GM12878 (cell line): ENCODE data around the gene VPS16. TPM values are rescaled to one million over a fixed set of nuclear protein-coding genes. Genes with fewer than 3 reads are reported as not detected.

Experiments used
- ATAC-seq: fragments of 200-7000 bp; cut with Tn5 transposase; 3 replicates; pipeline ENCODE4 v1.9.1; 2020; ENCODE audit warnings: mild to moderate bottlenecking, moderate library complexity
- BruUV-seq: library from RNA; stranded (reverse); fragments of 400-500 nt; replicated peaks from 2 replicates; lab custom pipeline; 2021; lab: Mats Ljungman, UMichigan
- CTCF ChIA-PET: fragments of 300-600 bp; sonication (Branson Sonifier 250); formaldehyde crosslinking; extraction: SDS; loops from one replicate; lab custom pipeline; 2021; ENCODE audit warnings: inconsistent platforms; lab: Yijun Ruan, JAX
- POLR2A ChIA-PET: fragments of 350-600 bp; formaldehyde crosslinking; extraction: SDS; loops from one replicate; lab custom pipeline; 2021; ENCODE audit warnings: inconsistent platforms; lab: Charles Lee
- RAD21 ChIA-PET: fragments of 300-600 bp; sonication (Branson Sonifier 250); formaldehyde crosslinking; loops from one replicate; lab custom pipeline; 2023; ENCODE audit warnings: antibody characterized with exemption; ENCODE audit not compliant: unreplicated experiment; lab: Charles Lee
- SMC1A ChIA-PET: fragments of 300-600 bp; sonication (Branson Sonifier 250); formaldehyde crosslinking; loops from one replicate; lab custom pipeline; 2023; ENCODE audit not compliant: unreplicated experiment, uncharacterized antibody; lab: Charles Lee
- DNase-seq: peaks from one replicate; pipeline ENCODE4 v3.0.0-alpha.2; 2011; ENCODE audit warnings: low read depth, low spot score
- FAIRE-seq: peaks from 3 replicates; lab custom pipeline; 2011; peaks lifted over from hg19 to GRCh38; lab: Jason Lieb, UNC
- H2AFZ ChIP-seq: 2 replicates; pipeline ENCODE4 v1.6.0; 2011; ENCODE audit warnings: low read depth, low read length, control low read depth; ENCODE audit not compliant: control insufficient read depth
- H3K27ac ChIP-seq: 2 replicates; pipeline ENCODE4 v1.5.1; 2011; ENCODE audit warnings: control low read depth; ENCODE audit not compliant: control insufficient read depth, insufficient read depth
- H3K27me3 ChIP-seq, 2 experiments: replicated peaks in 1 of 2; 2 replicates each; pipeline versions ENCODE4 v1.6.0 to v1.6.1; 2011; ENCODE audit warnings: low read length in 1 of 2; ENCODE audit not compliant: control insufficient read depth in 2 of 2, insufficient read depth in 2 of 2
- H3K36me3 ChIP-seq, 2 experiments: 2 replicates each; pipeline ENCODE4 v1.5.1; 2011; ENCODE audit warnings: low read length in 1 of 2; ENCODE audit not compliant: control insufficient read depth in 2 of 2, insufficient read depth in 2 of 2
- H3K4me1 ChIP-seq: 2 replicates; pipeline ENCODE4 v1.6.1; 2011; ENCODE audit warnings: mild to moderate bottlenecking, low read length, moderate library complexity, mixed read lengths; ENCODE audit not compliant: control insufficient read depth, insufficient read depth
- H3K4me2 ChIP-seq: 2 replicates; pipeline ENCODE4 v1.6.0; 2011; ENCODE audit warnings: control low read depth; ENCODE audit not compliant: control insufficient read depth, insufficient read depth
- H3K4me3 ChIP-seq: fragments of 200-600 bp; sonication (generic); 2 replicates; pipeline ENCODE4 v1.5.1; 2016
- H3K79me2 ChIP-seq: 2 replicates; pipeline ENCODE4 v1.6.0; 2011; ENCODE audit warnings: low read length; ENCODE audit not compliant: control insufficient read depth, insufficient read depth
- H3K9ac ChIP-seq: 2 replicates; pipeline ENCODE4 v1.8.0; 2011; ENCODE audit warnings: low read length, control low read depth, mixed read lengths; ENCODE audit not compliant: control insufficient read depth, insufficient read depth
- H3K9me3 ChIP-seq: replicated peaks from 3 replicates; pipeline ENCODE4 v1.5.1; 2011; ENCODE audit warnings: mild to moderate bottlenecking, low read length; ENCODE audit not compliant: control insufficient read depth, insufficient read depth
- H4K20me1 ChIP-seq: 2 replicates; pipeline ENCODE4 v1.6.0; 2011; ENCODE audit not compliant: control insufficient read depth, insufficient read depth
- BMI1 ChIP-seq: fragments of 450-650 bp; IDR thresholded peaks from 2 replicates; pipeline ENCODE4 v1.6.1; 2016; ENCODE audit warnings: mild to moderate bottlenecking, moderate library complexity, borderline replicate concordance
- EED ChIP-seq: sonication (generic); IDR thresholded peaks from 2 replicates; pipeline ENCODE4 v1.6.1; 2016; ENCODE audit warnings: antibody characterized with exemption, low read depth
- ESRRA ChIP-seq: IDR thresholded peaks from 2 replicates; pipeline ENCODE4 v1.6.1; 2012; ENCODE audit warnings: mild to moderate bottlenecking, low read length, improper control_type of control experiment
- KDM1A ChIP-seq: fragments of 200-600 bp; sonication (generic); IDR thresholded peaks from 2 replicates; pipeline ENCODE4 v1.6.1; 2016; ENCODE audit warnings: borderline replicate concordance
- MYC ChIP-seq: IDR thresholded peaks from 2 replicates; pipeline ENCODE4 v1.6.1; 2011; ENCODE audit warnings: mild to moderate bottlenecking, low read length, moderate library complexity, inconsistent platforms; ENCODE audit not compliant: insufficient read depth, insufficient replicate concordance, insufficient read length, severe bottlenecking
- NBN ChIP-seq: fragments of 450-650 bp; IDR thresholded peaks from 2 replicates; pipeline ENCODE4 v1.6.1; 2016
- POLR2AphosphoS5 ChIP-seq: IDR thresholded peaks from 2 replicates; pipeline ENCODE4 v1.6.1; 2011; ENCODE audit warnings: mild to moderate bottlenecking, low read length, inconsistent platforms
- RAD51 ChIP-seq: fragments of 450-650 bp; IDR thresholded peaks from 2 replicates; pipeline ENCODE4 v1.6.1; 2016; ENCODE audit warnings: moderate library complexity, mild to moderate bottlenecking, inconsistent platforms
- SREBF2 ChIP-seq: IDR thresholded peaks from 2 replicates; pipeline ENCODE4 v1.6.1; 2012; ENCODE audit warnings: mild to moderate bottlenecking, low read length
- TBL1XR1 ChIP-seq: IDR thresholded peaks from 2 replicates; pipeline ENCODE4 v1.6.1; 2012; ENCODE audit warnings: low read depth, low read length, improper control_type of control experiment
- TCF7 ChIP-seq: IDR thresholded peaks from 2 replicates; pipeline ENCODE4 v1.6.1; 2014; ENCODE audit warnings: antibody characterized with exemption, borderline replicate concordance
- ZBED1 ChIP-seq: IDR thresholded peaks from 2 replicates; pipeline ENCODE4 v1.6.1; 2016; ENCODE audit warnings: borderline replicate concordance
- WGBS: methylation state at CpG from one replicate; pipeline ENCODE4 v1.1.6; 2016; ENCODE audit warnings: low lambda C conversion rate; ENCODE audit not compliant: insufficient replicate concordance, insufficient coverage; ENCODE audit errors: missing lambda C conversion rate; 5-methylcytosine and 5-hydroxymethylcytosine counted together
- in situ Hi-C: fragments of 300-500 bp; cut with MboI; formaldehyde crosslinking; loops from 9 replicates; pipeline ENCODE4 v1.14.3; 2018; ENCODE audit warnings: mixed read lengths
- intact Hi-C: fragments of 100-400 bp; cut with micrococcal nuclease; formaldehyde crosslinking; loops from one replicate; pipeline ENCODE4 v1.14.2; 2022; ENCODE audit not compliant: unreplicated experiment
- polyA plus RNA-seq, 11 experiments: library from polyadenylated mRNA; depleted of rRNA in 4 of 11; unstranded in 6 of 11; stranded (reverse) in 5 of 11; fragments of >200 nt; fragmentation: Nextera tagmentation in 4 of 11; fragmentation: Illumina TruSeq in 1 of 11; extraction: Ambion mirVana in 4 of 11; extraction: Trizol in 1 of 11; gene quantifications; 1 replicate in 1 of 11; 2 replicates in 10 of 11; pipeline versions ENCODE4 v1.2.1 to v1.2.3, GENCODE V29; 2011 to 2016; ENCODE audit warnings: inconsistent platforms in 2 of 11, missing spikeins in 2 of 11, low read depth in 1 of 11
- total RNA-seq, 4 experiments: library from RNA; depleted of rRNA in 3 of 4; stranded (reverse); fragments of >200 nt in 3 of 4; fragmentation: Illumina TruSeq in 1 of 4; extraction: Trizol in 1 of 4; gene quantifications; 2 replicates each; pipeline versions ENCODE4 v1.2.1 to v1.2.3, GENCODE V29; 2013 to 2021
- TF ChIP-seq, protein P1 (sequence below): fragments of 450-650 bp; IDR thresholded peaks from 2 replicates; pipeline ENCODE4 v1.6.1; 2017; ENCODE audit warnings: mild to moderate bottlenecking, moderate library complexity
- TF ChIP-seq, protein P2 (sequence below): fragments of 450-650 bp; IDR thresholded peaks from 2 replicates; pipeline ENCODE4 v1.6.1; 2016; ENCODE audit warnings: mild to moderate bottlenecking, moderate library complexity, borderline replicate concordance
- TF ChIP-seq, protein P3 (sequence below): fragments of 450-650 bp; IDR thresholded peaks from 2 replicates; pipeline ENCODE4 v1.6.1; 2017; ENCODE audit warnings: mild to moderate bottlenecking, low read depth, inconsistent platforms; ENCODE audit not compliant: poor library complexity, severe bottlenecking

The VPS16 gene
- total and polyA plus RNA-seq, 10 of the 15 experiments (the other 5 are each of a cell fraction or from before 2014, with no cell fraction given): 8.4 to 37.5 (median 26.4) TPM

DNA sequence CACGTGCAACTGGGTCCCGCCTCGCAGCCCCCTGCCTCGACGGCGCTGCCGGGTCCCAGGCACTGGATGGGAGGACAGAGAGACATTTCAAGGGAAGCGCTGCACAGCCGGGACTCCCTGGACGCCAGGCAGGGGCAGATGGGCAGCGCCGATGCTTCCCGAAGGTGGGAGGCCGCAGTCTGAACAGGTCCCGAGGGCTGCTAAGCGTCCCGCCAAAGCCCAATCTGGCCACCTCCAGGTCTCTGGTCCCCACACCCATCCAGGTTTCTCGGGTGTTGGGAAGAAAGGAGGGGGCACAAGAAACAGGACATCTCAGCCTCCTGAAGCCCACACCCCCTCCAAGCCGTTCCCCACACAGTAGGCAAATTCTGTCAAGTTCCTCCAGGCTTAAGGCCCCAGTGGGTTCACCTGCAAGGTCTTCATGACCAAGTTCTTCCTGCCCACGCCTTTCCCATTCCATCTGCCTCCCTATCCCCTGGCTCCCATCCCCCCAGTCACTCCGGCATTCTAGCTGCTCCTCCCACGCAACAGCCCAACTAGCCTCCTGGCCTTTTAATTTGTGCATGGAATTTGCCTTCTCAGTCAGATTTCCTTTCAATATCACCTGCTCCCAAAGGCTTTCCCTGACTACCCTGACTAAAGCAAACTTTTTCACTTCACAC lies 34.7 kb upstream of the VPS16 start:
- ChIA-PET RAD21 (no interaction called here), SMC1A (no interaction called here), CTCF (no interaction called here), POLR2A (no interaction called here)
- H3K4me3 ChIP-seq: no peak overlapping the region
- FAIRE-seq (no peak), DNase-seq (no peak), ATAC-seq (no peak)
- no TSS peak for BruUV-seq
- no peak overlapping the region for H2AFZ ChIP-seq
- H3K79me2 ChIP-seq: no peaks in the 10 kb centered on the region
- H3K4me1 ChIP-seq: no peaks in the 10 kb centered on the region
- no peak overlapping the region for H3K4me2 ChIP-seq
- 38% methylated on average over 22 of the region's 22 CpGs for WGBS
- peaks cover 5 to 18% of the 10 kb centered on the region in 2 experiments for H3K27me3 ChIP-seq
- no peaks in the 10 kb centered on the region for H3K36me3 ChIP-seq
- no peaks in the 10 kb centered on the region for H3K9me3 ChIP-seq
- H4K20me1 ChIP-seq: no peaks in the 10 kb centered on the region
- no peak overlapping the region for H3K27ac ChIP-seq
- intact Hi-C loops: no loop called here
- no peak overlapping the region for H3K9ac ChIP-seq
- in situ Hi-C loops: no loop called here
- TF ChIP-seq EED (no peak), ZBED1 (no peak), RAD51 (no peak), MYC (no peak), TBL1XR1 (no peak), SREBF2 (no peak), NBN (no peak), BMI1 (no peak), KDM1A (no peak), TCF7 (no peak), ESRRA (no peak), POLR2AphosphoS5 (no peak)
- TF ChIP-seq, protein P1, sequence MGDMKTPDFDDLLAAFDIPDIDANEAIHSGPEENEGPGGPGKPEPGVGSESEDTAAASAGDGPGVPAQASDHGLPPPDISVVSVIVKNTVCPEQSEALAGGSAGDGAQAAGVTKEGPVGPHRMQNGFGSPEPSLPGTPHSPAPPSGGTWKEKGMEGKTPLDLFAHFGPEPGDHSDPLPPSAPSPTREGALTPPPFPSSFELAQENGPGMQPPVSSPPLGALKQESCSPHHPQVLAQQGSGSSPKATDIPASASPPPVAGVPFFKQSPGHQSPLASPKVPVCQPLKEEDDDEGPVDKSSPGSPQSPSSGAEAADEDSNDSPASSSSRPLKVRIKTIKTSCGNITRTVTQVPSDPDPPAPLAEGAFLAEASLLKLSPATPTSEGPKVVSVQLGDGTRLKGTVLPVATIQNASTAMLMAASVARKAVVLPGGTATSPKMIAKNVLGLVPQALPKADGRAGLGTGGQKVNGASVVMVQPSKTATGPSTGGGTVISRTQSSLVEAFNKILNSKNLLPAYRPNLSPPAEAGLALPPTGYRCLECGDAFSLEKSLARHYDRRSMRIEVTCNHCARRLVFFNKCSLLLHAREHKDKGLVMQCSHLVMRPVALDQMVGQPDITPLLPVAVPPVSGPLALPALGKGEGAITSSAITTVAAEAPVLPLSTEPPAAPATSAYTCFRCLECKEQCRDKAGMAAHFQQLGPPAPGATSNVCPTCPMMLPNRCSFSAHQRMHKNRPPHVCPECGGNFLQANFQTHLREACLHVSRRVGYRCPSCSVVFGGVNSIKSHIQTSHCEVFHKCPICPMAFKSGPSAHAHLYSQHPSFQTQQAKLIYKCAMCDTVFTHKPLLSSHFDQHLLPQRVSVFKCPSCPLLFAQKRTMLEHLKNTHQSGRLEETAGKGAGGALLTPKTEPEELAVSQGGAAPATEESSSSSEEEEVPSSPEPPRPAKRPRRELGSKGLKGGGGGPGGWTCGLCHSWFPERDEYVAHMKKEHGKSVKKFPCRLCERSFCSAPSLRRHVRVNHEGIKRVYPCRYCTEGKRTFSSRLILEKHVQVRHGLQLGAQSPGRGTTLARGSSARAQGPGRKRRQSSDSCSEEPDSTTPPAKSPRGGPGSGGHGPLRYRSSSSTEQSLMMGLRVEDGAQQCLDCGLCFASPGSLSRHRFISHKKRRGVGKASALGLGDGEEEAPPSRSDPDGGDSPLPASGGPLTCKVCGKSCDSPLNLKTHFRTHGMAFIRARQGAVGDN: no peak
- TF ChIP-seq, protein P2, sequence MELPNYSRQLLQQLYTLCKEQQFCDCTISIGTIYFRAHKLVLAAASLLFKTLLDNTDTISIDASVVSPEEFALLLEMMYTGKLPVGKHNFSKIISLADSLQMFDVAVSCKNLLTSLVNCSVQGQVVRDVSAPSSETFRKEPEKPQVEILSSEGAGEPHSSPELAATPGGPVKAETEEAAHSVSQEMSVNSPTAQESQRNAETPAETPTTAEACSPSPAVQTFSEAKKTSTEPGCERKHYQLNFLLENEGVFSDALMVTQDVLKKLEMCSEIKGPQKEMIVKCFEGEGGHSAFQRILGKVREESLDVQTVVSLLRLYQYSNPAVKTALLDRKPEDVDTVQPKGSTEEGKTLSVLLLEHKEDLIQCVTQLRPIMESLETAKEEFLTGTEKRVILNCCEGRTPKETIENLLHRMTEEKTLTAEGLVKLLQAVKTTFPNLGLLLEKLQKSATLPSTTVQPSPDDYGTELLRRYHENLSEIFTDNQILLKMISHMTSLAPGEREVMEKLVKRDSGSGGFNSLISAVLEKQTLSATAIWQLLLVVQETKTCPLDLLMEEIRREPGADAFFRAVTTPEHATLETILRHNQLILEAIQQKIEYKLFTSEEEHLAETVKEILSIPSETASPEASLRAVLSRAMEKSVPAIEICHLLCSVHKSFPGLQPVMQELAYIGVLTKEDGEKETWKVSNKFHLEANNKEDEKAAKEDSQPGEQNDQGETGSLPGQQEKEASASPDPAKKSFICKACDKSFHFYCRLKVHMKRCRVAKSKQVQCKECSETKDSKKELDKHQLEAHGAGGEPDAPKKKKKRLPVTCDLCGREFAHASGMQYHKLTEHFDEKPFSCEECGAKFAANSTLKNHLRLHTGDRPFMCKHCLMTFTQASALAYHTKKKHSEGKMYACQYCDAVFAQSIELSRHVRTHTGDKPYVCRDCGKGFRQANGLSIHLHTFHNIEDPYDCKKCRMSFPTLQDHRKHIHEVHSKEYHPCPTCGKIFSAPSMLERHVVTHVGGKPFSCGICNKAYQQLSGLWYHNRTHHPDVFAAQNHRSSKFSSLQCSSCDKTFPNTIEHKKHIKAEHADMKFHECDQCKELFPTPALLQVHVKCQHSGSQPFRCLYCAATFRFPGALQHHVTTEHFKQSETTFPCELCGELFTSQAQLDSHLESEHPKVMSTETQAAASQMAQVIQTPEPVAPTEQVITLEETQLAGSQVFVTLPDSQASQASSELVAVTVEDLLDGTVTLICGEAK: no peak
- TF ChIP-seq, protein P3, sequence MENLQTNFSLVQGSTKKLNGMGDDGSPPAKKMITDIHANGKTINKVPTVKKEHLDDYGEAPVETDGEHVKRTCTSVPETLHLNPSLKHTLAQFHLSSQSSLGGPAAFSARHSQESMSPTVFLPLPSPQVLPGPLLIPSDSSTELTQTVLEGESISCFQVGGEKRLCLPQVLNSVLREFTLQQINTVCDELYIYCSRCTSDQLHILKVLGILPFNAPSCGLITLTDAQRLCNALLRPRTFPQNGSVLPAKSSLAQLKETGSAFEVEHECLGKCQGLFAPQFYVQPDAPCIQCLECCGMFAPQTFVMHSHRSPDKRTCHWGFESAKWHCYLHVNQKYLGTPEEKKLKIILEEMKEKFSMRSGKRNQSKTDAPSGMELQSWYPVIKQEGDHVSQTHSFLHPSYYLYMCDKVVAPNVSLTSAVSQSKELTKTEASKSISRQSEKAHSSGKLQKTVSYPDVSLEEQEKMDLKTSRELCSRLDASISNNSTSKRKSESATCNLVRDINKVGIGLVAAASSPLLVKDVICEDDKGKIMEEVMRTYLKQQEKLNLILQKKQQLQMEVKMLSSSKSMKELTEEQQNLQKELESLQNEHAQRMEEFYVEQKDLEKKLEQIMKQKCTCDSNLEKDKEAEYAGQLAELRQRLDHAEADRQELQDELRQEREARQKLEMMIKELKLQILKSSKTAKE: no peak
